Measurements from ENCODE around the gene FAH.
"Not testable (repeated sequence)": the region's sequence is repeated elsewhere in the genome, so short reads cannot be mapped to it uniquely, and the experiment has no call there.

FAH gene

GRCh38 chr15:80151576-80151975 lies 1.2 kb upstream of the FAH start:
- no peak for DNase-seq (ENCODE audit: low read depth)

GRCh38 chr15:80152180-80152895 lies 461 bp upstream of the FAH start:
- peak; percentile 91 for DNase-seq (ENCODE audit: low read depth)

DNA sequence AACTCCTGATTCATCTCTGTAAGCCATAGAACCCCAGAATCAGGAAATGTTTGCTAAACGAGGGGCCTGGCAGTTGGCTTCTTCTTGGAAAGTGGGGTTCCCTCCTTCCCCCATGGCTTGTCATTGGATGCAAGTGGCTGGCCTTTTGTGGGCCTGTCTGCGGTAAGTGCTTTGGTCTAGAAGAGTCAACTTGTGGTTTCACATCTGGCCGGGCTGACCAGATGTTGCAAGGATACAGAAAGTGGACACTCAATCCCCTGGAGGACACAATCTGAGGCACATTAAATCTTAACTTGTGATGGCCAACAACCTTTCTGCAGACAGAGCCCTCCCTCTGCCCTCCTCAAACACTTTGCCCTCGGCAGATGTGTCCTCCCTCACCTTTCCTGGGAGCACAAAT lies 1.1 kb downstream of the FAH start:
- DNase-seq (ENCODE audit: low read depth) = no peak

GRCh38 chr15:80154336-80154735 lies 1.5 kb downstream of the FAH start:
- DNase-seq (ENCODE audit: low read depth) = no peak

GRCh38 chr15:80155001-80155377 lies 2.2 kb downstream of the FAH start:
- no peak for DNase-seq (ENCODE audit: low read depth)

GRCh38 chr15:80155378-80156175 lies 2.8 kb downstream of the FAH start:
- not testable (repeated sequence) for DNase-seq (ENCODE audit: low read depth)

DNA sequence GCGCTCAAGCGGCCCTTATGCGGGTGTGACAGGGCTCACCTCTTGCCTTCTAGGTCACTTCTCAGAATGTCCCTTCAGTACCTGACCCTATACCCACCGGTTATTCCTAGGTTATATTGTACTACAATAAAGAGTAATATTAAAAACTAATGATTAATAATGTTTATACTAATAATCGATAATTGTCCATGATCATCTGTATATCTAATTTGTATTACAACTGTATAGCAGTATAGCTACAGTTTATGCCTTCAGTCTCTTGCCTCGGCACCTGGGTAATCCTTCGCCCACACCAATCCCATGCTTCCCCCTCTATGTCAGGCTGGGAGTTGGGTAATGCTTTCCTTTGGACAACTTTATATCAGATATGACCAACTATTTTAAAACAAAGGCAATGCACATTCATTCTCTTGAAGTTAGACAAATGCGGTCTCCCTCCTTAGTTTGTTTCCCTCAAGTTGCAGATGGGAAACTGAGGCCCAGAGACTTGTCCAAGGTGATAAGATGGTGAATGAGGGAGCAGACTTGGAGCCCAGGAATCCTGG lies 3.4 kb downstream of the FAH start:
- no peak for DNase-seq (ENCODE audit: low read depth)

- DNase-seq (ENCODE audit: low read depth) = no peak
These were observed 4.4 kb downstream of the FAH start for GRCh38 chr15:80157215-80157614.

GRCh38 chr15:80159301-80159700 lies 6.5 kb downstream of the FAH start:
- no peak for DNase-seq (ENCODE audit: low read depth)

DNA sequence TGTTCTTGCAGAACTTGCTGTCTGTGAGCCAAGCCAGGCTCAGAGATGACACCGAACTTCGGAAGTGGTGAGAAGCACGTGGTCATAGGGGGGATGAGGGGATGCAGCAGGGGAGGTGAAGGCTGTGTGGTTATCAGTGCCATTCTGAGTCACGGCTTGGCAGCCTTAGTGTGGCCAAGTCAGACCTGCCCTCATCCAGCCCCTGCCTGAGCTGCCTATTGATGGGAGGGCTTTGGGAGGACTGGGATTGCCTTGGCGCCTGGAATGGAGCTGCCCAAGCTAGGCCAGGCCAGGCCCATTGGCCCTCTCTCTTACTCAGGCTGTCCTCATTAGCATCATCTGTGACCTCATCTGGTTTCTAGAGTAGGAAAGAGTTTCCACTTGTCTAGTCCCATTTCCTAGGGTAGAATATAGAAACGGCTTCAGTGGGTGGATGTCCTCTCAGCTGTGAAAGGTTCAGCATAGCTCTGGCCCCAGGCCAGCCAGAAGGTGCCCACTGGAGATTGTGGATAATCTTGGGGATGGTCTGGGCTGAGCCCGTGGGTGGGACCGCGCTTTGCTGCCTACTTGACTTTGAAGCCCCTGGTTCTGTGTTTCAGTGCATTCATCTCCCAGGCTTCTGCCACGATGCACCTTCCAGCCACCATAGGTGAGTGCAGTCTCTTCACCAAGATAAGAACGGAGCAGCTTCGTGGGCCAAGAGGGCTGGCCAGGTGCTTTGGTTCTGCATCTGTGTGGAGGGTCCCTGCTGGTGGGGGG lies 7.2 kb downstream of the FAH start:
- DNase-seq (ENCODE audit: low read depth) = no peak

GRCh38 chr15:80160570-80161156 lies 7.9 kb downstream of the FAH start:
- DNase-seq (ENCODE audit: low read depth) = no peak

- DNase-seq (ENCODE audit: low read depth) = no peak
These were observed 8.7 kb downstream of the FAH start for GRCh38 chr15:80161468-80162016.

- DNase-seq (ENCODE audit: low read depth) = no peak
These were observed 9.3 kb downstream of the FAH start for GRCh38 chr15:80162059-80162554.

DNA sequence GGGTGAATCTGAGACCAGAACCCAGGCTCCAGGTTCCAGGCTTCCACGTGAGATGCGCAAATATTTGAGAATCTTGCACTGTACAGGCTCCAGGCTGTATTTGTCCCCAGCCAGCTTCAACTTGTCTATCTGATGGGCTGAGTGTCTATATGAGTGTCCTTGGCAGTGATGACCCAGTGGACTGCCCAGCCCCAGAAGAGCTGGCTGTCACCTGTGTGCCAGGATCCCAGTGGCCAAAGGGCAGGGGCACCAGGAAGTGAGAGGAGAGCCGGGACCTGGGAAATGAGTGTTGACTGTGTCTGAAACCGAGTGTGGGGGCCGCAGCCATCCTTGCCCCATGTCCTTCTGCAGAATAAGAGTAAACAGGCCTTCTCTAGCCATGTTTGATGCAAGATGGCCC lies 10.4 kb downstream of the FAH start:
- no peak for DNase-seq (ENCODE audit: low read depth)

- DNase-seq (ENCODE audit: low read depth) = no peak
These were observed 11.1 kb downstream of the FAH start for GRCh38 chr15:80163897-80164296.

- DNase-seq (ENCODE audit: low read depth) = no peak
These were observed 15.1 kb downstream of the FAH start for GRCh38 chr15:80167936-80168335.

GRCh38 chr15:80168421-80168820 lies 15.6 kb downstream of the FAH start:
- DNase-seq (ENCODE audit: low read depth) = no peak

DNA sequence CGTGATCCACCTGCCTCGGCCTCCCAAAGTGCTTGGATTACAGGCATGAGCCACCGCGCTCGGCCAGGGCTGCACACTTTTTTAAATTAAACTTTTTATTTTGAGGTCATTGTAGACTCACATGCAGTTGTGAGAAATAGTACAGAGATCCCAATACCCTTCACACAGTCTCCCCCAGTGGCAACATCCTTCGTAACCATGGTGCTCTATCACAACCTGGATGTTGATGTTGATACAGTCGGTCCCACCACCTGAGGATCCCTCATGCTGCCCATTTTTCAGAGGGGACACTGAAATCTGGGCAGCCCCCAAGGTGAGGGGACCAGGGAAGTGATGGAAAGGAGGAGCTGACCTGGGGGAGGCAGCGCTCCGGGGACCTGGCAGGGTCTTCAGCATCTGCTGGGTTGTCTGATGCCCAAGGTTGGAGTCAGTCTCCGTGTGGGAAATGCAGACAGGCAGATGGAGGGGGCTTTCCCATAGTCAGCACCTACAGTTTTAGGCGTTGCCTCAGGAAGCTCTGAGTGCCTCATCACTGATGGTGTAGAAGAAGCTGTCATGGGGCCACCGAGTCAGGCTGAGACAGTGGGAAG lies 17.1 kb downstream of the FAH start:
- DNase-seq (ENCODE audit: low read depth) = no peak

DNA sequence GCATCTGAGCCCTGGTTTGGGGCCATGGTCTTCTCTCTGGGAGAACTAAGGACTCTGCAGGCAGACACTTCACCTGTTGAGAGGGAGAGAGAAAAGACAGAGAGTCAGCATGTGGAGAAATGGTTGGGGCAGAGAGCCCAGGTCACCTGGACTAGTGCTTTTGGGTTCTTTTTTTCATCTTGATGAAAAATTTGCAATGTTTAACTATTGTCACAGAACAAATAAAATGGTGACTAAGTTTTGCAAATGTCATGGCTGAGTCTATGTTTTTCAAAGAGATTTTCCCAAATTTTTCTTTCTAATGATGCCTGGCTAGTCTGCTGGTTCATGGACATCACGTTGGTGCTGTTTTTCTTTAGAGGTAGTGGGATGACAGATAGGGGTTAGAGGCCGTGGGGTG lies 17.8 kb downstream of the FAH start:
- no peak for DNase-seq (ENCODE audit: low read depth)

- no peak for DNase-seq (ENCODE audit: low read depth)
These were observed 19.0 kb downstream of the FAH start for GRCh38 chr15:80171787-80172186.

- DNase-seq (ENCODE audit: low read depth) = no peak
These were observed 19.6 kb downstream of the FAH start for GRCh38 chr15:80172401-80172800.

All from T-helper 22 cell (primary cell).